BE2C (cell line): ENCODE measurements around the gene BICRAL.

ENCODE experiments used
- DNase-seq: peaks from one replicate; pipeline ENCODE4 v3.0.0-alpha.2; 2020
- H3K27me3 ChIP-seq: fragments of 250-450 bp; sonication (Bioruptor Pico); 2 replicates; pipeline ENCODE4 v1.5.1; 2020; ENCODE audit warnings: mild to moderate bottlenecking
- H3K36me3 ChIP-seq: fragments of 250-450 bp; sonication (Bioruptor Pico); 2 replicates; pipeline ENCODE4 v1.5.1; 2020; ENCODE audit warnings: mild to moderate bottlenecking
- H3K4me1 ChIP-seq: fragments of 250-450 bp; sonication (Bioruptor Pico); 2 replicates; pipeline ENCODE4 v1.5.1; 2020
- H3K4me3 ChIP-seq: 2 replicates; pipeline ENCODE4 v1.5.1; 2011; ENCODE audit warnings: low read depth, low read length
- H3K9me3 ChIP-seq: fragments of 250-450 bp; sonication (Bioruptor Pico); 2 replicates; pipeline ENCODE4 v1.5.1; 2020
- CTCF ChIP-seq: IDR thresholded peaks from 2 replicates; pipeline ENCODE4 v1.5.1; 2012; ENCODE audit warnings: mild to moderate bottlenecking, low read depth, low read length

The BICRAL gene

DNA sequence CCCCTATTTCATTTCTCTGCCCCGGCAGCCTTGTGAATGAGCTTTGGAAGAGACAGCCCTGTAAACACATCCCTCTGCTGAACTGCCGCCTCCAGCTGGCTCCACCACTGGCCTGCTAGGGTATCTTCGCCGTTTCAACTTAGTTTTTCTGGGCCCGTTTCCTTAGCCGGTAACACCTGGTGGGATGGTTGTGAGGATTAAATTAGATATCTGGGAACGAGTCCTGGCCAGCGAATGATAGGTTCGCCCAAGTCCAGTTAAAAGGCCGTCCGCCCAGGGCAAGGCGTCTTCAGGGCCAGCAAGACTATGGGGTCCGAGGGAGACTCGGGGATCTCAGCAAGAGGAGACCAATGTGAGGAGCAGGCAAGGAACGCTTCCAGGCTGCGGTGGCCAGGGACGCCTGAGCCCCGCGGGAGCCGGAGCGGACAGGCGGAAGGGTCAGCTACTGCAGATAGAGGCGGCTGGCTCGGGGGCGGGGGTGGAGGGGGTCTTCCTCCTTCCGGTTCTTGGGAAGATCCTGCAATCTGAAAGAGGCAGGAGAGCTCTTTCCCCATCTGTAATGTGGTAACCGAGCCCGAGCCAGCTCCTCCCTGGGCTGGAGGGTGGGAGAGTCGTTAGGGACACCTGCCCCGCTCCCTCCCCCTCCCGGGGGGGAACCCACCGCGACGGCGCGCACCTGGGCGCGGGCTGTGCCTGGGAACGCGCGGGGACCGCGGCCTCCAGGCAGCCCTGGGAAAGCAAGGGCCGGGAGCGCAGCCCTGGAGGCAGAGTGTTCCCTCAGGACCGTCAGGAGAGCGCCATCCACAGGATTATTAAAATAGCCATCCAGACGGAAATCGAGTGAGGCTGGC is 129.5 kb downstream of the BICRAL start:
- H3K4me1 ChIP-seq, result no peaks in the 10 kb centered on the region
- no peaks in the 10 kb centered on the region for H3K9me3 ChIP-seq
- TF ChIP-seq CTCF, result no peak
- no peaks in the 10 kb centered on the region for H3K36me3 ChIP-seq
- no peak for DNase-seq
- no peaks in the 10 kb centered on the region for H3K27me3 ChIP-seq
- no peak overlapping the region for H3K4me3 ChIP-seq

DNA sequence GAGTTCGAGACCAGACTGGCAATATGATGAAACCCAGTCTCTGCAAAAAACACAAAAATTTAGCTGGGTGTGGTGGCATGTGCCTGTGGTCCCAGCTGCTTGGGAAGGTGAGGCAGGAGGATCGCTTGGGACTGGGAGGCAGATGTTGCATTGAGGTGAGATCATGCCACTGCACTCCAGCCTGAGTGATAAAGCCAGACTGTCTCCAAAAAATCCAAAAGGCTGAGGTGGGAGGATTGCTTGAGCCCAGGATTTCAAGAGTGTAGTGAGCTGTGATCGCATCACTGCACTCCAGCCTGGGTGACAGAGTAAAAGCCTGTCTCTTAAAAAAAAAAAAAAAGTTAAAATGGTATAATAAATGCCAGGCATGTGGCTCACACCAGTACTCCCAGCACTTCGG is 132.7 kb downstream of the BICRAL start:
- no peak for DNase-seq
- Histone ChIP-seq H3K4me3 (no peak overlapping the region), H3K36me3 (no peaks in the 10 kb centered on the region), H3K9me3 (no peaks in the 10 kb centered on the region), H3K4me1 (no peaks in the 10 kb centered on the region), H3K27me3 (no peaks in the 10 kb centered on the region)
- TF ChIP-seq CTCF, result no peak

DNA sequence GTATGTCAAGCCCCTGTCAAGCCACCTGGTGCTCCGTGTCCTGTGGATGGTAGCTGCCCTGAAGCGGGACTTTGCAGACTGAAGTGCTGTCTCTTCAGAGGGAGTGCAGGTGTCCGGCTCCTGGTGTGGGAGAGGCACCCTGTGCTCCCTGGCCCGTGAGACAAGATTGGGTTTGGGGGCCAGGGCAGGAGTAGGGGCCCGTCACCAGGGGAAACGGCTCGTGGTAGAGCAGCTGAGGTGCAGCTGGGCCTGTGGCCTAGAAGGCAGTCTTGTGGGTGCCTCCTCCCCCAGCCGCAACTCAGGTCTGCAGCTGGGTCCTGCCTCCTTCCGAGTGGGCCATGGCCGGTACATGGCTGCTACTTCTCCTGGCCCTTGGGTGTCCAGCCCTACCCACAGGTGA is 133.9 kb downstream of the BICRAL start, which contains the start of gene PTCRA:
TSS of gene PTCRA (plus strand) at position 322 of the 400 bp plus-strand sequence. CDS start at position 339, 17 bp downstream.
- Histone ChIP-seq H3K4me3 (no peak within 1 kb of the TSS), H3K9me3 (no peaks in the 10 kb centered on the region), H3K36me3 (no peaks in the 10 kb centered on the region), H3K4me1 (no peaks in the 10 kb centered on the region), H3K27me3 (no peaks in the 10 kb centered on the region)
- DNase-seq, result no peak
- no peak for TF ChIP-seq CTCF

DNA sequence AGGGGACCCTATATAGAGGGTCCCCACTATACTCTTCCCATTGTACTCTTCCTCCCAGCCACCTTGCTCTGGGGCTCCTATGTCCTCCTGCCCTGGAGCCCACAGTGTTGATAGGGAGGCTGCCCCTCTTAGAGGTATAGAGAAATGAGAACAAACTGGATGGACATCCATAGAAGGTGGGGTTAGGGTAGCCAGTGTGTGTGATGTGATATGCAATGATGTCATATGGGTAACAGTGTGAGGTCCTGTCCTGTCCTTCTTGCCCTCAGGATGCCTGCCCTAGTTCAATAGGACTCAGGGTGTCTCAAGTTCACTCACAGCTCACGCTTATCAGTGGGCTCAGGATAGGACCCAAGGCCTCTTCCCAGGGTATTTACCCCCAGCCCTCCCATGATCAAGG is 134.4 kb downstream of the BICRAL start:
- Histone ChIP-seq H3K36me3 (no peaks in the 10 kb centered on the region), H3K4me3 (no peak overlapping the region), H3K9me3 (no peaks in the 10 kb centered on the region), H3K27me3 (no peaks in the 10 kb centered on the region), H3K4me1 (no peaks in the 10 kb centered on the region)
- TF ChIP-seq CTCF, result no peak
- DNase-seq, result no peak
